Kasumi-1 (cell line): Measurements from ENCODE around the gene SYF2.

Experiments
- DNase-seq, 2 experiments: peaks; one replicate each; lab custom pipeline; 2025; lab: John Stamatoyannopoulos, UW

The SYF2 gene

DNA sequence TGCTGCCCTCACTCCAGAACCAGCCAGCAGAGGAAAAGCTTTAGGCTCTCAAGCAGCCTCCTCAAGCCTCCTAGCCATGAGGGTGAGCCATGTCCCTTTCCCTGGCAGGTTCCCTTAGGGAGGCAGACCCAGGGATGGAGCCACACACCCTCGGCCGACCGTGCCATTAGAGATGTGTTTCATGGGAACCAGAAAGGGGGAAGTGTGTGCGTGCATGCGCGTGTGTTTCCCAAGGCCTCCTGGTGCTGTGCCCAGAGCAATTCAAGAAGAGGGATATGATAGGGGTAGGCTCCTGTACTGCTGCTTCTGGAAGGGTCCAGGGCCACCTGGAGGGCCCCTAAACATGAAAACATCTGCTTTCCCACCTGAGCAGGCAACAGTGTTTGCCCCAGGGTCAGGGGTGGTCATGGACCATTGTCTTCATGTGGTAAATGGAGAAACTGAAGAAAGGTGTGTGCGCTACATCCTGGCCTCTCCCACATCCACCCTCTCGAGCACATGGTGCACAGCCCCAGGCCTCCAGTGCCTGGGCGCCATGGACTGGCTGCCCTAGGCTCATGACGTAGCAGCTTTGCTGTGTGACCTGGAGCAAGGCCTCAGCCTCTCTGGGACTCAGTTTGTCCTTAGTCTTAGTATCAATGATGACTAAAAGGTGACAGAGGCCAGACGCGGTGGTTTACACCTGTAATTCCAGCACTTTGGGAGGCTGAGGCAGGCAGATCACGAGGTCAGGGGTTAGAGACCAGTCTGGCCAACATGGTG lies 48.1 kb downstream of the SYF2 start:
- DNase-seq = no peak

DNA sequence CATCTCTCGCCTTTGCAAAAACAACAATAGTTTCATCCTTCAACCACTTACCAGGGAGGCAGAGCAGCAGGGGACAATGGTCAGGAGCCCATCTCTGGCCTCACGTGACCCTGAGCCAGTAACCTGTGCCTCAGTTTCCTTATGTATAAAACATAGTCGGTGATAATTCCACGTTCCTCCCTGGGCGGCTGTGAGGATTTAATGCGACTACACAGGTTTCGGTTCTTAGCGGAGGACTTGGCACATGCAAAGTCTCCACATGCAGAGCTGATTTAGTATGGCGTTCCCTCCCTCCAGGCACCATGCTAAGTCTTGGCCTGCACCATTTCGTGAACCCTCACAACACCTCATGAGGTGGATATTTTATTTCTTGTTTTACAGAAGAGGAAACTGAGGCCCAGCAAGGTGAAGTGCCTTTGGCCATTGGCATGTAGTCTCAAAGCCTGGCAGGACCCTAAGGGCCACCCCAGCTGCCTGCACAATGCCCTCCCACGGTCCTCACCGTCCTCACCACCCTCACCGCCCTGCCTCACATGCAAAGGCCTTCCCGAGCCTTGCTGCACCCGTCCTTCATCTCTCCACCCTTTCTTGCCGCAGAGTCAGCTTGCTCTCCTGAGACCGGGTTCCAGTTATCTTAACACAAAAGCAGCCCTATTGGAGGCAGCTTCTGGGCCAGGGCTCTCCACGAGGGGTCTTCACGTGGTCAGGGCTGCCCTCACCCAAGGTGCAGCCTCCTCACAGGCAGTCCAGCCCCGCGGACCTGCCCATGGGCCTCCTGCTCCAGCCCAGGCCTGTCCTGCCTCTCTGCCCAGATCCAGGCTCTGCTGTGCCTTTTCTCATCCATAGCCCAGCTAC lies 48.9 kb downstream of the SYF2 start:
- DNase-seq = no peak

DNA sequence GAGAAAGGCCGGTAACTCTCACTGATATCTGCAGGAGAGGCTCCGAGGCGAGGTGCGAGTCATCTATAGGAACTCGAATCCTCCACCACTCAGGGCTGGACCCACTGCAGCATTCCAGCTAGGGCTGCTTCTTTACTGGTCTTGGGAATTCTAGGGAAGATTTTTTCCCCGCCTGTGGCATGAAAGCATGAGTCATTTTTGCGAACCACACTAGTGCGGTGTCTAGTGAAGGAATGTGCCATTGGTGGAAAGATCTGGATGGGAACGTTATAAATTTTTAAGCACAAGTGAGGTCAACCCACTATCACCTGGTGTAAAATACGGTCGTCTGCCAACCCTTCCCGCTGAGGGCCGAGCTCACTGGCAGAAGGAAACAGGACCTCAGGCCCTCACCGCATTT lies 49.7 kb downstream of the SYF2 start:
- no peak for DNase-seq

- no peak for DNase-seq
Measured at GRCh38 chr1:25180996-25181395, 51.3 kb downstream of the SYF2 start.

GRCh38 chr1:25178917-25179561 lies 53.3 kb downstream of the SYF2 start:
- no peak for DNase-seq

- no peak for DNase-seq
Measured at GRCh38 chr1:25174730-25175612, 57.3 kb downstream of the SYF2 start.

DNA sequence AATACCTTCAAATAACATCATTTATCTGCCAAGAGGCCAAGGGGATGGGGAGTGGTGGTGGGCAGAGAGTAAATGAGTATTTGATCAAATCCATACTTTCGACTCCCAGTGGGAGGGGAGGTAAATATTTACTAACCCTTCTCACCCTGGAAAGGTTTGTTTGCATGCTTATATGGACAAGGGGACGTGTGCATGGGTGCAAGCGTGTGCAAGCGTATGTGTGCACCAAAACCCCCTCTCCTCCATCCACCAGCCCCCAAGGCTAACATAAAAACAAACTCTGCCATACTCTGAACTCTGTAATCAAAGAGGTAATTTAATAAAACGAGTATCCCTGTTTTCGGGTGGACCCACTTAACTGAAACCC lies 58.0 kb downstream of the SYF2 start:
- DNase-seq = no peak

- no peak for DNase-seq
Measured at GRCh38 chr1:25173809-25174340, 58.4 kb downstream of the SYF2 start.
